Thoracic aorta (tissue), 2 donors: ENCODE data around the gene ALKBH7. TPM values are rescaled to one million over a fixed set of nuclear protein-coding genes. Genes with fewer than 3 reads are reported as not detected.

Experiments used
- ATAC-seq: fragments of 150-250 bp; one replicate; pipeline ENCODE4 v1.8.0; 2017; ENCODE audit warnings: low read depth; ENCODE audit not compliant: insufficient number of reproducible peaks, low FRiP score
- DNase-seq: peaks from one replicate; pipeline ENCODE4 v3.0.0-alpha.2; 2020; ENCODE audit warnings: low spot score
- H3K27ac ChIP-seq, 2 donors: fragments of 200-600 bp; sonication (generic); 1 replicate in 1 of 2; 2 replicates in 1 of 2; pipeline ENCODE4 v1.5.1; 2016; ENCODE audit warnings: mild to moderate bottlenecking in 2 of 2, moderate library complexity in 2 of 2
- H3K27me3 ChIP-seq: fragments of 200-600 bp; sonication (generic); replicated peaks from 2 replicates; pipeline ENCODE4 v1.6.0; 2016; ENCODE audit warnings: mild to moderate bottlenecking; ENCODE audit not compliant: insufficient read depth
- H3K36me3 ChIP-seq: fragments of 200-600 bp; sonication (generic); one replicate; pipeline ENCODE4 v1.5.1; 2016
- H3K4me1 ChIP-seq, 2 donors: fragments of 200-600 bp; sonication (generic); 1 replicate in 1 of 2; 2 replicates in 1 of 2; pipeline versions ENCODE4 v1.5.1 to v1.6.0; 2016; ENCODE audit warnings: low read depth in 2 of 2, mild to moderate bottlenecking in 1 of 2; ENCODE audit not compliant: control insufficient read depth in 1 of 2
- H3K4me3 ChIP-seq: fragments of 200-600 bp; sonication (generic); 2 replicates; pipeline ENCODE4 v1.5.1; 2016; ENCODE audit warnings: mild to moderate bottlenecking
- H3K9me3 ChIP-seq: fragments of 200-600 bp; sonication (generic); 2 replicates; pipeline ENCODE4 v1.5.1; 2016
- CTCF ChIP-seq: fragments of 200-600 bp; sonication (generic); IDR thresholded peaks from one replicate; pipeline ENCODE4 v1.5.1; 2019; ENCODE audit warnings: antibody characterized with exemption
- total RNA-seq, 2 donors: library from RNA; depleted of rRNA; stranded (reverse); fragments of >200 nt; gene quantifications; one replicate each; pipeline versions ENCODE4 v1.1.0 to v1.2.3, GENCODE V29; 2016

Gene ALKBH7
- total RNA-seq, 2 donors from 2014 or later: 29.1 to 37.6 TPM

GRCh38 chr19:6376512-6377190 is 4.1 kb downstream of the ALKBH7 start:
- Histone ChIP-seq H3K4me1 (peaks cover 5 to 22% of the 10 kb centered on the region in 2 donors), H3K27me3 (no peaks in the 10 kb centered on the region), H3K4me3 (no peak overlapping the region), H3K9me3 (no peaks in the 10 kb centered on the region), H3K36me3 (peaks cover 23% of the 10 kb centered on the region), H3K27ac (no peak overlapping the region)
- ATAC-seq: no peak
- TF ChIP-seq CTCF: no peak
- no peak for DNase-seq

GRCh38 chr19:6378041-6378440 is 5.4 kb downstream of the ALKBH7 start:
- Histone ChIP-seq H3K27me3 (no peaks in the 10 kb centered on the region), H3K9me3 (no peaks in the 10 kb centered on the region), H3K27ac (peak overlapping the region in 1 of 2 donors; percentile 27), H3K36me3 (peaks cover 34% of the 10 kb centered on the region), H3K4me3 (no peak overlapping the region), H3K4me1 (peaks cover 5 to 22% of the 10 kb centered on the region in 2 donors)
- no peak for ATAC-seq
- no peak for DNase-seq
- TF ChIP-seq CTCF: no peak

- Histone ChIP-seq H3K4me3 (no peak overlapping the region), H3K4me1 (peaks cover 5 to 22% of the 10 kb centered on the region in 2 donors), H3K27ac (peak overlapping the region in 1 of 2 donors; percentile 27), H3K36me3 (peaks cover 38% of the 10 kb centered on the region), H3K9me3 (no peaks in the 10 kb centered on the region), H3K27me3 (no peaks in the 10 kb centered on the region)
- DNase-seq (no peak), ATAC-seq (no peak)
- TF ChIP-seq CTCF: no peak
These were observed 5.9 kb downstream of the ALKBH7 start for GRCh38 chr19:6378486-6378885.

- Histone ChIP-seq H3K27me3 (no peaks in the 10 kb centered on the region), H3K36me3 (peaks cover 48% of the 10 kb centered on the region)
These were observed 7.2 kb downstream of the ALKBH7 start for GRCh38 chr19:6379744-6380143.

More at GRCh38 chr19:6379744-6380143, 7.2 kb downstream of the ALKBH7 start:
- H3K9me3 ChIP-seq: no peaks in the 10 kb centered on the region
- peaks cover 0 to 13% of the 10 kb centered on the region in 2 donors for H3K4me1 ChIP-seq
- DNase-seq (no peak), ATAC-seq (no peak)
- H3K4me3 ChIP-seq: no peak overlapping the region
- H3K27ac ChIP-seq: no peak overlapping the region
- TF ChIP-seq CTCF: no peak
